GF-D8 (cell line): ENCODE results near the gene JTB.

Experiments used
- DNase-seq: peaks from one replicate; lab custom pipeline; 2025; lab: John Stamatoyannopoulos, UW

The JTB gene

DNA sequence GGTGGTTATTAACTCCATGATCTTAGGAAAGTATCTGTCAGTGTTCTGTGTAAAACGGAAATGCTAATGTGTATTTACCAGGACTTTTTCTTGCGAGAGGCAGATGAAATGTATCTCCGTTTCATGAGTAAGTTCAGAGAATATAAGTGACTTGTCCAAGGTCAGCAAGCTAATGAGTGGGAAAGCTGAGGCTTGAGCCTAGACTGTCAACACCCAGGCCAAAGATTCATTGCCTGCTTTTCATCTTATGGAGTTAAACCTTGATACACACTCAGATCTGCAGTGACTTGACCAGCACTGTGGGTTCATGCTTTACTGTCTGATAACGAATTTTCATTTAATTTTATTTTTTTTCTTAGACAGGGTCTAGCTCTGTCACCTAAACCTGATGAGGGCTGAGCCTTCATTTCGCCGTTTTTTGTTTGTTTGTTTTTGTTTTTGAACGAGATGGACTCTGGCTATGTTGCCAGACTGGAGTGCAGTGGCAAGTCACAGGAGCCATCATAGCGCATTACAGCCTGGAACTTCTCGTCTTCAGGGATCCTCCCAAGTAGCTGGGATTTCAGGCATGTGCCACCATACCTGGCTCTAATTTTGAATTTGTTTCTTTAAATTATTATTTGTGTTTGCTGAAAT lies 918 bp upstream of the JTB start:
- no peak for DNase-seq

DNA sequence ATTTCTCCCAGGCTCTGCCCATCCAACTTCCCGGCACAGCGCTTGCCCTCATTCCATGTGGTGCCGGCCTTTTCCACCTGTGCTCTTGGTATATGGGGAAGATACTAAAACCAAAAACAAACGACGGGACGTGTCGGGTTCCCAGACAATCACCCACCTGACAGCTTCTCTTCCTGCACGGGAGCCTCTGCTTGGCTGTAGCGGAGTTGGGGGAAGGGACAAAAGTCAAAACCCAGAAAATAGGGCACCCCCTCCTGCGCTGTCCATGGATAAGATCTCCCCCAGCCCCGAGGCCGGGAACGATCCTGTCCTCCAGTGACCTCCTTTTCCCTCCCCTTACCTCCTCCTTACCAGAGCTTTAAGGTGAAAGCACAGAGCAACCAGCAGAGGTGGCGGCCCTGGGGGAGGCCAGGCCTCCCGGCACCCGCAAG lies 640 bp downstream of the JTB start:
- DNase-seq, result no peak

DNA sequence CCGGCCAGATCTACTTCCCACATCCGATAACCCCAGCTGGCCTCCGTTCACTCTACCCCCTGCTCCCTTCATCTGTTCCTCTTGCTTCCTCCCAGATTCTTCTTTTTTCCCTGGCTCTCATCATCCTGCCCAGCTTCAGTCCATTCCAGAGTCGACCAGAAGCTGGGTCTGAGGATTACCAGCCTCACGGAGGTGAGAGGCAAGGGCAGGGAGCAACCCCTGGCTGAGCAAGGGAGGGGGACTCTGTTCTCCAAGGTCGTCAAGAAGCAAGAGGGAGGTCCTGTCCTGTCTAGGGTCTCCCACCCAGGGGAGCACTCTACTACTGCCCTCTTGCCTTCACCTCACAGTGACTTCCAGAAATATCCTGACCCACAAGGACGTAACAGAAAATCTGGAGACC lies 3.9 kb downstream of the JTB start:
- DNase-seq, result no peak

DNA sequence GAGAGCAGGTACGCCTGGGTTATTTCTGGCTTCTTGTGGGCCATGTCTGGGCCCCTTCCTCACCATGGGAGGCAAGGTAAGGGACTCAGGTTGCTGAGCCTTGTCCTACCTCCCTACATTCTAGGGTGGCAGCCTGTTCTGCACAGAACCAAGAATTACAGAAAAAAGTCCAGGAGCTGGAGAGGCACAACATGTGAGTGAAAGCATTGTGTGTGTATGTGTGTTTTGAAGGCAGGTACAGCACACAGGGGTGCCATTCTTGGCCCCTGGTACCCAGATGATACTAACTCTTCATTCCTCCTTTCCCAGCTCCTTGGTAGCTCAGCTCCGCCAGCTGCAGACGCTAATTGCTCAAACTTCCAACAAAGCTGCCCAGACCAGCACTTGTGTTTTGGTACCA lies 4.4 kb downstream of the JTB start:
- no peak for DNase-seq

DNA sequence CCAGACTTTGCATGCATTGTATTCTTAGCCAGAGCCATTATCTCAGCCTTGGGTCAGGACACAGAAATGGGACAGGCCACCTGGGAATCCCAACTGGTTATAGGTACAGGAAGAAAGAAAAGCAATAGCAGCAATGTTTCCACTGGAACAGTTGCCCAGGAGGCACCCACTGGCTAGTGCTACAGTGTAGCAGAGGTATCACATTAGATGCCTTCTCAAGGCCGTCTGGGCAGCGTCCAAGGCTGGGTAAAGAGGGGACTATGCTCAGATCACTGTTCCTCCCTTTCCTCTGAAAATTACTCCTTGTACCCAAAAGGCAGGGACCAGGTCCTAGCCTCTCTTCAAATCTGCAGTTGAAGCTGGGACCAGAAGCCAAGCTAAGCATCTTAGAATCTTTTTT lies 7.1 kb downstream of the JTB start:
- no peak for DNase-seq

DNA sequence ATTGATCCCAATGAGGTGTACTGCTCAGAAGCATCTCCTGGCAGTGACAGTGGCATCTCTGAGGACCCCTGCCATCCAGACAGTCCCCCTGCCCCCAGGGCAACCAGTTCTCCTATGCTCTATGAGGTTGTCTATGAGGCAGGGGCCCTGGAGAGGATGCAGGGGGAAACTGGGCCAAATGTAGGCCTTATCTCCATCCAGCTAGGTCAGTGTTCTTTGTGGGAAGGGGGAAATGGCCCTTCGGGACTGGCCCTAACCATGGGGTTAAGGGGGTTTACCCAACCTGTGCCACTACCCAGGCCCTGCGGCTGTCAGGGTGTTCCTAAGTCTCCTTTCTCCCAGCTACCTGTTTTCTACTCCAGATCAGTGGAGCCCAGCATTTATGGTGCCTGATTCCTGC lies 8.5 kb downstream of the JTB start:
- no peak for DNase-seq

DNA sequence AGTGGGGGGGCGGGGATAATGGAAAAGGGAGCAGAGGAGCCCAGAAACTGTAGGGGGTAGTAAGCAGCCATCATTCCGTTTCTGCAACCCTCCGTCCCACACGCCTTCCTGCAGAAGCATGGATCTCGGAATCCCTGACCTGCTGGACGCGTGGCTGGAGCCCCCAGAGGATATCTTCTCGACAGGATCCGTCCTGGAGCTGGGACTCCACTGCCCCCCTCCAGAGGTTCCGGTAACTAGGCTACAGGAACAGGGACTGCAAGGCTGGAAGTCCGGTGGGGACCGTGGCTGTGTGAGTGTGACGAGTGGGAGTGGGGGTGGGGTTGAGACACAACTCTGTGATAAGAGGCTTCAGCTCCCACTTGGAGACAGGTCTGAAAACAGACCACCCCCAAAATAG lies 9.1 kb downstream of the JTB start:
- no peak for DNase-seq

DNA sequence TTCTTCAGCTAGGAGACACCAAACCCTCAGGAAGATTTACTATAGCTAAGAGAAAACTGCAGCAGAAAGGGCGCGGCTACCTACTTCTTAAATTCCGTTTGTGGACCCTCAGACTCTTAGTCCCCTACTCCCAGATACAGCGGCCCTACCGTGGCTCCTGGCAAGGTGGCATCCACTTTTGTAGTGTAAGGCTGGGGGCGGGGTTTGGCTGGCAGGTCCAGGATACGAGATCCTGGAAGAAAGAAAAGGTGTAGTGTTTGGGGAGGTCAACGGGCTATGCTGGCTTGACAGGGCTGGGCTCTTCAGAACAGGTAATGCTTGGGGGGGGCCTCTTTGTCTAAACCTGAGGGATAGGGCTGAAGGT lies 9.5 kb downstream of the JTB start:
- DNase-seq, result no peak

DNA sequence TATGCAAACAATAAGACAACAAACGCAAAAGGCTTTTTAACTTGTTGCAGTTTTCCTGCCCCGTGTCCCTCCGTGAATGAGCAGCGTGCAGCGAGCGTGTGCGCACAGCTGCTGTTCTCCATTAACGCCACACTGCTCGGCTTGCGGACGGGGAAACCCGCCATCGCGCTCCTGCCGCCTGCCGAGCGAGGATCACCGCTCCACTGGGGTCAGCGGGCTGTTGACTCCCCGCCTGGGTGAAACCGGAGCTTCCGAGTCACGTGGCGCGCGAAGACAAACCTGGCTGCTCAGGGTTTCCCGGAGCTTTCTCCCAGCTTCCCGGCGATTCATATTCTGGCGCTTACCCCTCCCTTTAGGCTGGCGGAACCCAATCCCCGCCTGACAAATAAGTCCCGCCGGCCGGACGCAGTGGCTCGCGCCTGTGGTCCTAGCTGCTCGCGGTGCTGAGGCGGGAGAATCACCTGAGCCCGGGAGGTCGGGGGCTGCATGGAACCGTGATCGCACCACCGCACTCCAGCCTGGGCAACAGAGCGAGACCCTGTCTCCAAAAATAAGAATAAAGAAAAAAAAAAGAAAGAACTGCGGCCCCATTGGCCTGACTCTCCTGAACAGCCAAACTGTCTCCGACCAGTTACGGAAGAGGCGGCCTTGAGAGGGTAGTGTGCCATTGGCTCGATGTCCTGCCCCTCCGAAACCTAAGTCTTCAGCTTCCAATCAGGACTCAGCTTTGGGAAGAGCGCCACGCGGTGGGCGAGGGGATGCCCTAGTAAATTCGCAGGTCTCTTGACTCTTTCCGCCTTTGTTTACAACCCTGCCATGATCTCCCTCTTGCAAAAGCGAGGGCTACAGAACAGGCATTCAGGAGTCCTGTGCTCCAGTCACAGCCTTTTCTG lies 10.1 kb downstream of the JTB start, which contains the start of gene CREB3L4:
CREB3L4 (plus strand) TSS at position 796 of the 893 bp plus-strand sequence. CDS start 624 bp downstream, outside the sequence.
- peak; percentile 94 for DNase-seq

DNA sequence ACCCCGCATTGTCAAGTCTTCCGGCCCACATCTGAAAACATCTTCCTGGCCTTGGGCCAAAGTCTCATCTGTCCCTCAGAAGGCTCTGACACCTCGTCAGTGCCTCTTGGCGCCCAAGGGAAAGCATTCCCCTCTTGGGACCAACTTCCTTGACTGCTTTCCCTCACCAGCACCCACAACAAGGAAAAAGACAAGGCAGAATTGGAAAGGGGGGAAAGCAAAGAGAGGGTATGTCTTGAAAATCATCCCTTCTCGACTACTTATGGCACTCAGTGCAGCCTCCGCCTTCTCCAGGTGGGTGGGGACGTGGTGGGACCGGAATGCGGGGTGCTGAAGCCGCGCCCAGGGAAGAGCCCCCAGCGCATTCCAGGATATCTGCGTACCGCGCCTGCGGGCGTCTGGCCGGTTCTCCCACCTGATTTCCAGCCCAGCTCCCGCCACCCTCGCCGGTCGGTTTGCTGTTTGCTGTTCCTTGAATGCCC lies 13.6 kb downstream of the JTB start:
- DNase-seq, result no peak

DNA sequence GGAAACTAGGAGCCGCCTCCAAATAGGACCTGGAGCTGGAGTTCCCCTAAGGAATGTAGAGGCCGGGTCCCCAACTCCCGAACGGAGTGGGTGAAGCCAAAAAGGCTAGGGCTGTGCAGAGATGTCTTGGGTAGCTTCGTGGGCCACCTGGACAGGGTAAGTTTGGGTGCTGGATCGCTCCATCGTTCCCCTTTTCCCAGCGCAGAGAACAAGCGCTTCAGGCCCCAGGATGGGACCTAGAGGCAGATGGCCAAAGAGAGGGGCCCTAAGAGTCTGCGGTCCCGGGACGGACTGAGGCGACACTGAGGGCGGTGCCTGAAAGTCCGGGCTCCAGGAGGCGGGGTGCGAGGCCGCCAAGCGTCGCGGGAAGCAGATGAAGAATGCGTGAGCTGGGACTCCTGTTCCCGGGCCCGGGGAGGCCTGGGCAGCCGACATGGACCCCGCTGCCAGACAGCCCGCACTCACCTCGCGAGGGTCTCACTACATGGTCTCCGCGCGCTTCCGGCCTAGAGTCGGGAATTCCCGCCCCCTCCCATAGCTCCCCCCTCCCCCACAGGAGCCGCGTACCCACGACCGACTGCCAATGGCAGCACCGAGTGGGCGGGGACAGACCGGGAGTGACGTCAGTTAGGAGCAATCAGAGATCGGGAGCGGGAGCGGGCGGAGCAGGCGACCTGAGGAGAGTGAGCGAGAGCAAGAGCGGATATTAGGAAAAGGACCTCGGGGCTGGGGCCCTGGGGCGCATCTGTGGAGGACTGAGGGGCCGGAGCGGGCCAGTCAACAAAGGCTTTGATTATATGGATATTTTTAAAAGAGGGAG lies 14.2 kb downstream of the JTB start, which contains the start of gene SLC39A1:
SLC39A1 (minus strand) TSS at position 508 of the 820 bp plus-strand sequence. CDS start 822 bp downstream, outside the sequence.
- peak; percentile 87 for DNase-seq

DNA sequence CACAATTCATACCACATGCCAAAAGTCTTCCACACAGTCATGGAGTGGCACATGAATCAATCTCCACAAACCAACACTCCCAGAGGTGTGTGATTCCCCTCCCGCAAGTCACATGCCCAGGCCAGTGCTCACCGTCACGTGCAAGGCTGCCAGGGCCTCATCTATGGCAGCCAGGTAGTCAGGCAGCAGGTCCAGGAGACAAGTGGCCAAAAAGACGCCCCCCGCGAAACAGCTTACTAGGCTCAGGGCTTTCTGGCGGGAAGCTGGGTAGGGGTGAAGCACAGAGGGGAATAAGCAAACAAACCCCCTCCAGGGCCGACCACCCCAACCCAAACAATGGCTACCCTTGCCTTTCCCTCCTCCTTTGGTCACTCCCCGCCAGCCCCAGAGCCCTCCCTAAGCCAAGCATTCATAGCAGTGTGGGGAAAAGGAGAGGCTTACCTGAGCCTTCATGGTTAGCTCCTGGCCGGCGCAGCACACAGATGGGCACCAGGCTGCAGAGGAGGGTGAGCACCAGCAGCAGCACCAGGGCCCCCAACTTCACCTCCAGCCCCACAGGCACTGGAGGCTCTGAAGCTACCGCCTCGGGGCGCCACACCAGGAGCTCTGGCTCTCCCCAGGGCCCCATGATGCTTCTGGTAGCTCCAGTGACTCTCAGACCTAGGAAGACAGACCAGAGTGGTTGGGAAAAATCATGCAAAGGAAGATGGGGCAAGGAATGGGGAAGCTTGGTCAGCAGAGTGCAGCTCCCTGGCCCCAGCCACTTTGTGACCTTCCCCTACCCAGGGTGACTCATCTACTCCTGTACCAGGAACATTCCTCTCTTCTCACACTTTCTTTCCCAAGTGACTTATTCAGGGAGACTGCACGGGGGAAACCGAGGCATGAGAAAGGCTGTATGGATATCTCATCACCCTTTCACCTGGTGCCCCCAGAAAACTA lies 15.1 kb downstream of the JTB start:
- DNase-seq, result peak; percentile 15

DNA sequence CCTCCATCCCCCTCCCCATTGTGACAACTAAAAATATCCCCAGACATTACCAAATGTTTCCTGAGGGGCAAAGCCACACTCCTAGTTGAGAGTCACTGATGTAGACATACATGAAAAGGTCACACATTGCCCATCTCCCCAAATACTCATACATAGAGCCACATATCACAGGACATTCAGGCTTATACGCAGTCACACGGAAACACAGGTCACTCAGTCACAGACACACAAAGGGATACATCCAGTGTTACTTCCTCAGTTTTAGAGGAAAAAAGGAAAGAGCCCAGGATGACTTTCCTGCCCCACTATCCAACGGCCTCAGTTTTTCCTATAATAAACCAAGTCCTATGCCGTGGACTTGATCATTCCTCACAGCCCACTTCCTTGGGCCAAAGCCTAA lies 16.1 kb downstream of the JTB start:
- no peak for DNase-seq

DNA sequence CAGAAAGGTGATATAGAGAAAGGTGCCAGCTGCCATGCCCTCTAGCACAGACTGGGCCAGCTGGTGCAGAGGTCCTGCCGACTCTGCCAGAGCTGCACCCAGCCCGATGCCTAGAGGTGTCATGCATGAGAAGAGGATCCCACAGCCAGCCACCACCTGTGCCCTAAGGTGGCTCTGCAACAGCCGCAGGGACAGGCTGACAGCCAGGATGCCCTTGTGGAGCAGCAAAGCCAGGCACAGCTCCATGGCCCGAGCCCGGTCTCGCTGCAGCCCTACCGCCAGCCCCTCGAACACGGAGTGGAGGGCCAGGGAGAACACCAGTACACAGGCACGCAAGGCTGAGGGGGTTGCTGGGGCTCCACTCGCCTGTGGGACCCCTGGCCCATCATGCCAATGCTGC lies 17.3 kb downstream of the JTB start:
- no peak for DNase-seq

DNA sequence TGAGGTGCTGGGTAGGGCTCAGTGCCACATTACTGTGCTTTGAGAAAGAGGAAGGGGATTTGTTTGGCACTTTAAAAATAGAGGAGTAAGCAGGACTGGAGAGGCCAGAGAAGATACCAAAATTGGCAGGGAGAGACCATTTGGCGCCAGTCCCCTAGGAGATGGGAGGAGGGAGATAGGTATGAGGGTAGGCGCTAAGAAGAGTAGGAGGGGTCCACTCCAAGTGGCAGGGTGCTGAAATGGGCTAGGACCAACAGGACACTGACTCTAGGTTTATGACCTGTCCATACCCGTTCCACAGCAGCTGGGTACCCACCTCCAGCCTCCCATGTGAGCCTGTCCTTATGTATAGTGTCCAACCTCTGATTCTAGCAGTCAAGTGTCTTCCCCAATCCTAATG lies 18.0 kb downstream of the JTB start:
- no peak for DNase-seq

DNA sequence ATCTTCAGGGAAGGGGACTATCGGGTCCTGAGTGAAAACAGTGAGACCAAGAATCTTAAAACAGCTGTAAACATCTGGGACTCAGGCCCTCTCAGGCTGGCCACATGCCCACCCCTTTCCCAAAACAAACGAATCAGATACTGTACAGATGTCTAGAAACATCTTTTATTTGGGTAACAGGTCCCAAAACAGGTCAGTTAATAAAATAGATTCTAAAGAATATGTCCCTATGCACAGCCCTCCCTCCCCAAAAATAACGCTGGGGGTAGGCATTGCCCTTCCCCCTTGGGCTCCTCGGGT lies 18.6 kb downstream of the JTB start:
- DNase-seq, result no peak

DNA sequence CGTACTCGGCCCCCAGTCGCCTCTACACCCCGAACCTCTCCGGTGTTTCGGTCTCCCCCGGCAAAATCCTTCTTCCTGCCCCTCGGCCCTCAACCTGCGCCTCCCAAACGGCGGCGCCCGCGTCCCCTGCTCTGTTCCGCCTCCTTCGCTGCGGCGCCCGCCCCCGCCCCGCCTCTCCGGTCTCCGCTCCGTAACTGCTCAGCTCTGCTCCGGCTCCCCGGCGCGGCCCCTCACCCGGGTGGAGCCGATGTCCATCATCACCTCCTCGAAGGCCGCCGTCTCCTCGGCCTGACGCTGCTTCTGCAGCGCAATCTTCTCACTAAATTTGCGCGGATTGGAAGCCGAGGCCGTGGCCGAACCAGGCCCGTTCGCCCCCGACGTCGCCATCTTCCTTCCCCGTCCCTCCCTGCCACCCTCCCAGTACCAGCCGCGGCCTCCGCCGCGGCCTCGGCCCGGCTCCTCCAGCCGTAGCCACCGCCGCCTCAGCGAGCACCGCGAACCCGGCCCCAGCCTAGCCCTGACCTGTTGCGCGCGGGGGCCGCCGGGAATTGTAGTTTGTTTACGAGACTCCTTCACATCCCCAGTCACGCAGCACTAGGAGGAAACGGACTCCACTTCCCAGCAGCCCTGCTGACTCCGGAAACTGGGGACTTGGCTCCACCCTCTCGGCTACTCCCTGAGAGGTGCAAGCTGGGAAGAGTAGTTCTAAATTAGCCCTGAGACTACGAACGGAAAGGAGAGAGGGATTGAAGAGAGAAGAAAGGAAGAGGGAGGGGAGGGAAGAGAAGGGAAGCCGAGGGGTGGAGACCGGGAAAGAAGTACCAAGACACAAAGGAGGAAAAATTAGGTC lies 19.1 kb downstream of the JTB start, which contains the start of gene CRTC2:
CRTC2 (minus strand) TSS at position 502 of the 850 bp plus-strand sequence; CDS start at position 387, 115 bp downstream.
- DNase-seq, result peak; percentile 94

DNA sequence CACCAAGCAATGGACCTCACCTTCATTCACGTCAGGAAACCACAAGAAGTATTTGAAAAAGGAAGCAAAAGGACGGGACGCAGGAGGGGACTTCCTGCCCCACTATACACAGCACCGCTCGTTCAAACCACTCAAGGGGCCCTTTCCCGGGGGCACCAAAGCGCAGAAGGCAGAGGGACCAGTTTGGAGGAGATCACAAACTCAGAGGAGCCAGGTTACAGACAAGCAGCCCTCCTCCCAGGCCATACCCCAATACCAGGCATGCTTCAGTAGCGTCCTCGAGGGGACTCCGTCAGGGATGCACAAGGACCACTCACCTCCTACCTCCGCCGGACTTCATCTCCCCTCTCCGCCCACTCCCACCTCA lies 19.7 kb downstream of the JTB start:
- no peak for DNase-seq

DNA sequence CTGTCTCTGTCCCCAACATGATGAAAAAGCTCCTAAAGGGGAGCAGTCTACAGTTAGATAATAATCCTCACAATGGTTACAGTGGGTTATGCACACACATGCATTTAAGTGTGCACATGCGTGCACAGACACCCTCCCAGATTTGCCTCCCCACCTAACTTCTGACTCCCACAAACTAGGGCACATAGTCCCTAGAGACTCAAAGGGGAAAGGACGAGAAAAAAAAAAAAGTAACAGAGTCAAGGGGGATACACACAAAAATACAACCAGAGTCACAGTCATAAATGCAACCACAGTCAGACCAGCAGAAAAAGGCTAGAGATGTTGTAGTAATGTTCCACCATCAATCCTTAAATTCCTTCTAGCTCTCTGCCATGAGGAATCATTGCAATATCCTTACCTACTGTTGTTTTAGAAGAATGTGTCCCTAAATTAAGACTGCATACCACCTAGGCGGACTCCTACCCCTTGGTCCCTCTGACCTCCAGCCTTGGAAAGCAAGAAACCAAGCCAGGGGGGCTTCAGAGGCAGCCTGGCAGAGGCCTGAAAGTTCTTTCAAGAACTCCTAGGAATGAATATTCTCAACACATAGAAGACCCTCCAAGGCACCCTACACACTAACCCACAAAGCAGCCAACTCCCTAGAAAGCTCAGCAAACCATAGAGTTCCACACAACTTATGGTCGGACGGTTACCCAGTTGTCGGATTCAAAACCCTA lies 20.3 kb downstream of the JTB start:
- DNase-seq, result no peak

DNA sequence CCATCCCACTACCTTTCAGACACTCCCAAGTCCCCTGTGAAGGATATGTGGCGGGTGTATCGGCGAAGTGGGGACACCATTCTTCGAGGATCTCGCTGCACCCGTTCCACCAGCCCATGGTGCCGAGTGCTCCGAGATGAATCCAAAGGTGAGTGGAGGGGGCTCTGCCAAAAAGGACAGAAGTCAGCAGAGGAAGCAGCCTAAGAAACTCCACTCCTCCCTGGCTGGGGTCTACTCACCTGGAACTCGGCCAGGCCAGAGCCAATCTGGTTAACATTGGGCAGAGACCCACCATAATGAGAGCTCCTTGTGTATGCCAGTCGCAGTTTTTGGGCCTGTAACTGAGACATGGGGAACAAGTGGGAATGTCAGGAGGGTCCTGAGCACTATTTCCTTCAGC lies 22.6 kb downstream of the JTB start:
- DNase-seq, result no peak
